GM21717 (cell line): ENCODE data around the gene MRAP.

Source experiments
- ATAC-seq: cut with Tn5 transposase; IDR thresholded peaks from one replicate; pipeline ENCODE4 v1.9.1; 2021; ENCODE audit warnings: mild to moderate bottlenecking, moderate library complexity; ENCODE audit not compliant: unreplicated experiment

Gene MRAP

GRCh38 chr21:32321480-32321879, 22.8 kb downstream of the MRAP start:
- no peak for ATAC-seq

GRCh38 chr21:32322103-32322502, 23.4 kb downstream of the MRAP start:
- ATAC-seq: no peak

GRCh38 chr21:32322676-32323075, 24.0 kb downstream of the MRAP start:
- no peak for ATAC-seq

- no peak for ATAC-seq
Measured at GRCh38 chr21:32325706-32326105, 27.1 kb downstream of the MRAP start.

- ATAC-seq: no peak
Measured at GRCh38 chr21:32328595-32328994, 29.9 kb downstream of the MRAP start.

- no peak for ATAC-seq
Measured at GRCh38 chr21:32329331-32329730, 30.7 kb downstream of the MRAP start.

GRCh38 chr21:32329776-32330175, 31.1 kb downstream of the MRAP start:
- no peak for ATAC-seq

GRCh38 chr21:32330784-32331311, 32.2 kb downstream of the MRAP start:
- no peak for ATAC-seq

GRCh38 chr21:32331444-32332305, 33.0 kb downstream of the MRAP start:
- ATAC-seq: no peak

- no peak for ATAC-seq
Measured at GRCh38 chr21:32332463-32332951, 33.9 kb downstream of the MRAP start.

- ATAC-seq: no peak
Measured at GRCh38 chr21:32333953-32334673, 35.5 kb downstream of the MRAP start.

GRCh38 chr21:32334980-32335531, 36.4 kb downstream of the MRAP start:
- no peak for ATAC-seq

- ATAC-seq: no peak
Measured at GRCh38 chr21:32335601-32336575, 37.2 kb downstream of the MRAP start.

- ATAC-seq: no peak
Measured at GRCh38 chr21:32336711-32337110, 38.1 kb downstream of the MRAP start.

- ATAC-seq: no peak
Measured at GRCh38 chr21:32337206-32337605, 38.6 kb downstream of the MRAP start.

- no peak for ATAC-seq
Measured at GRCh38 chr21:32338209-32338921, 39.7 kb downstream of the MRAP start.

GRCh38 chr21:32340863-32341848, 42.5 kb downstream of the MRAP start:
- ATAC-seq: no peak

- ATAC-seq: no peak
Measured at GRCh38 chr21:32346951-32347350, 48.3 kb downstream of the MRAP start.
